Motor neuron (in vitro differentiated cells): Measurements from ENCODE around the gene LAMB2. TPM values are rescaled to one million over a fixed set of nuclear protein-coding genes. Genes with fewer than 3 reads are reported as not detected.

Experiments used
- ATAC-seq, 8 experiments: fragments of 200-7000 bp; cut with Tn5 transposase; replicated peaks in 6 of 8; 2 replicates each; pipeline ENCODE4 v1.8.0; 2021; ENCODE audit warnings: mild to moderate bottlenecking in 8 of 8, moderate library complexity in 8 of 8
- H3K27ac ChIP-seq, 2 donors: fragments of 250-450 bp; sonication (Bioruptor Pico); 2 replicates each; pipeline ENCODE4 v1.9.0; 2021; ENCODE audit warnings: antibody characterized with exemption in 2 of 2, mild to moderate bottlenecking in 2 of 2, moderate library complexity in 1 of 2
- H3K4me1 ChIP-seq, 2 donors: fragments of 250-450 bp; sonication (Bioruptor Pico); replicated peaks in 1 of 2; 2 replicates each; pipeline ENCODE4 v1.6.1; 2021; ENCODE audit warnings: antibody characterized with exemption in 2 of 2, mild to moderate bottlenecking in 2 of 2, moderate library complexity in 1 of 2
- H3K4me3 ChIP-seq, 5 donors: fragments of 250-450 bp; sonication (Bioruptor Pico); 2 replicates each; pipeline ENCODE4 v1.9.0; 2021; ENCODE audit warnings: antibody characterized with exemption in 5 of 5, mild to moderate bottlenecking in 5 of 5, moderate library complexity in 4 of 5
- WGBS, 10 experiments: fragments of 450-650 bp; shearing (Covaris generic); methylation state at CpG; one replicate each; pipeline ENCODE4 v1.0.0; 2022; 5-methylcytosine and 5-hydroxymethylcytosine counted together
- in situ Hi-C, 9 experiments: fragments of 400-800 bp; cut with MboI; loops; one replicate each; pipeline ENCODE4 v1.15.0; 2021; ENCODE audit warnings: low sequenced_read_pairs in 9 of 9, low pct_unique_long_range_greater_than_20kb in 2 of 9; ENCODE audit not compliant: unreplicated experiment in 9 of 9
- total RNA-seq, 8 experiments: library from RNA; unstranded; fragments of 300-600 nt; gene quantifications; 2 replicates each; pipeline versions ENCODE4 v1.2.3 to v1.2.4, GENCODE V29; 2022

LAMB2 gene
- total RNA-seq, 8 experiments from 2014 or later = 26.3 to 559 (median 110) TPM

DNA sequence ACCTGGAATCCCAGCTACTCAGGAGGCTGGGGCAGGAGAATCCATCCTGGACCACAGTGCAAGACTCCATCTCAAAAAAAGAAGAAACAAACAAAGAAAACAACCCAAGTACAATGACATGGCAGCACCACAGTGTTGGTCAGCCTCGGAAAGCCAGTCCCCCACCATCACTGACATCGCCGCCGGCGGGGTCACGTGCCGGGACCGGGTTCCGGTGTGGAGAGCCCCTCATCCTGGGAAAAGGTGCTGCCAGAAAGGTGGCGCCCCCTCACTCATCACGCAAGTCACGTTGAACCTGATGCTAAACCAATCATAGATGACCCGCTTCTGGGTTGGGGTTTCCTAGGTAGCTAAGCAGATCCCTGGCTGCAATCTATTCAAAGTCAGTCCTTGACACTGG lies 56.7 kb downstream of the LAMB2 start:
- in situ Hi-C loops = no loop called here
- ATAC-seq = no peak
- no peaks in the 10 kb centered on the region for H3K4me1 ChIP-seq
- H3K4me3 ChIP-seq = no peak overlapping the region
- 100% methylated on average over 1 to 3 of the region's 13 CpGs; no CpG with 5 or more reads in 6 of the 10 experiments for WGBS, 10 experiments
- H3K27ac ChIP-seq = no peak overlapping the region

Other genes with a start within 250 kb of the LAMB2 start
- 10 to 100 TPM in 7 of 8 experiments, 1 to 10 TPM in 1; 7.8 to 22.6 (median 17.9) TPM for gene SLC25A20, start 234.2 kb downstream of the LAMB2 start, total RNA-seq
- 100 to 1,000 TPM in 2 of 8 experiments, 10 to 100 TPM in 6; 42.4 to 111 (median 68.1) TPM for gene ARIH2, start 214.2 kb downstream of the LAMB2 start, total RNA-seq
- gene P4HTM, start 142.8 kb downstream of the LAMB2 start, total RNA-seq = 10 to 100 TPM in 7 of 8 experiments, 1 to 10 TPM in 1; 4.9 to 94.0 (median 29.6) TPM
- gene WDR6, start 125.7 kb downstream of the LAMB2 start, total RNA-seq = 100 to 1,000 TPM in 5 of 8 experiments, 10 to 100 TPM in 3; 52.2 to 209 (median 110) TPM
- 10 to 100 TPM; 13.9 to 56.7 (median 26.2) TPM for gene DALRD3, start 114.5 kb downstream of the LAMB2 start, total RNA-seq
- gene NDUFAF3, start 110.9 kb downstream of the LAMB2 start, total RNA-seq = 100 to 1,000 TPM in 2 of 8 experiments, 10 to 100 TPM in 6; 36.3 to 102 (median 70.3) TPM
- gene IMPDH2, start 103.7 kb downstream of the LAMB2 start, total RNA-seq = 100 to 1,000 TPM; 175 to 414 (median 331) TPM
- gene QRICH1, start 39.0 kb downstream of the LAMB2 start, total RNA-seq = 10 to 100 TPM; 41.4 to 95.3 (median 71.4) TPM
- 100 to 1,000 TPM; 121 to 354 (median 195) TPM for gene QARS1, start 28.3 kb downstream of the LAMB2 start, total RNA-seq
- gene USP19, start 12.2 kb downstream of the LAMB2 start, total RNA-seq = 10 to 100 TPM; 29.9 to 64.7 (median 36.3) TPM
- gene CCDC71, start 33.3 kb upstream of the LAMB2 start, total RNA-seq = 10 to 100 TPM; 18.1 to 34.1 (median 25.2) TPM
- gene KLHDC8B, start 38.5 kb upstream of the LAMB2 start, total RNA-seq = 10 to 100 TPM; 18.5 to 83.7 (median 37.7) TPM
- gene C3orf62, start 144.2 kb upstream of the LAMB2 start, total RNA-seq = 10 to 100 TPM in 1 of 8 experiments, 1 to 10 TPM in 7; 1.7 to 12.6 (median 5.0) TPM
- gene USP4, start 207.0 kb upstream of the LAMB2 start, total RNA-seq = 10 to 100 TPM; 14.5 to 56.9 (median 20.0) TPM
- gene GPX1, start 225.3 kb upstream of the LAMB2 start, total RNA-seq = 100 to 1,000 TPM; 101 to 243 (median 153) TPM